DOHH2 (cell line): Measurements from ENCODE around the gene R3HDM4.

Experiments
- H3F3A ChIP-seq: fragments of 200-600 bp; sonication (generic), shearing (Covaris generic); 2 replicates; pipeline ENCODE4 v1.6.0; 2016; ENCODE audit warnings: antibody characterized with exemption, mild to moderate bottlenecking; ENCODE audit not compliant: control insufficient read depth, insufficient read depth
- H3K27ac ChIP-seq: fragments of 200-600 bp; sonication (generic); 2 replicates; pipeline ENCODE4 v1.5.1; 2014; ENCODE audit warnings: low read depth, mild to moderate bottlenecking, low read length, moderate library complexity
- H3K27me3 ChIP-seq: fragments of 200-600 bp; sonication (generic); 2 replicates; pipeline ENCODE4 v1.6.1; 2014; ENCODE audit warnings: mild to moderate bottlenecking, low read length, mixed read lengths; ENCODE audit not compliant: control insufficient read depth
- H3K36me3 ChIP-seq: fragments of 200-600 bp; sonication (generic); 2 replicates; pipeline ENCODE4 v1.6.1; 2014; ENCODE audit warnings: mild to moderate bottlenecking, low read length, moderate library complexity, mixed read lengths; ENCODE audit not compliant: control insufficient read depth
- H3K4me1 ChIP-seq: fragments of 200-600 bp; sonication (generic); 2 replicates; pipeline ENCODE4 v1.6.1; 2014; ENCODE audit warnings: mild to moderate bottlenecking, low read length, mixed read lengths; ENCODE audit not compliant: control insufficient read depth
- H3K4me2 ChIP-seq: fragments of 200-600 bp; sonication (generic); 2 replicates; pipeline ENCODE4 v1.6.0; 2014; ENCODE audit warnings: mild to moderate bottlenecking, low read length, moderate library complexity
- H3K4me3 ChIP-seq: fragments of 200-600 bp; sonication (generic); 2 replicates; pipeline ENCODE4 v1.5.1; 2014; ENCODE audit warnings: mild to moderate bottlenecking, low read length, mixed read lengths
- H3K79me2 ChIP-seq: fragments of 200-600 bp; sonication (generic); 2 replicates; pipeline ENCODE4 v1.6.1; 2014; ENCODE audit warnings: mild to moderate bottlenecking, low read length, mixed read lengths; ENCODE audit not compliant: control insufficient read depth
- H3K9me2 ChIP-seq: fragments of 200-600 bp; sonication (generic); replicated peaks from 2 replicates; pipeline ENCODE4 v1.6.1; 2014; ENCODE audit warnings: mild to moderate bottlenecking, low read length, mixed read lengths; ENCODE audit not compliant: control insufficient read depth
- H3K9me3 ChIP-seq: fragments of 200-600 bp; sonication (generic); 2 replicates; pipeline ENCODE4 v1.6.1; 2014; ENCODE audit warnings: antibody characterized with exemption, low read length, mixed read lengths; ENCODE audit not compliant: control insufficient read depth, insufficient read depth
- H4K20me1 ChIP-seq: fragments of 200-600 bp; sonication (generic); 2 replicates; pipeline ENCODE4 v1.6.0; 2014; ENCODE audit warnings: low read depth, mild to moderate bottlenecking, antibody characterized with exemption, low read length, moderate library complexity; ENCODE audit not compliant: control insufficient read depth, insufficient read depth
- CTCF ChIP-seq: fragments of 200-600 bp; sonication (generic); IDR thresholded peaks from one replicate; pipeline ENCODE4 v1.5.1; 2014; ENCODE audit warnings: antibody characterized with exemption, mild to moderate bottlenecking, low read depth, low read length; ENCODE audit not compliant: poor library complexity, severe bottlenecking
- EZH2phosphoT487 ChIP-seq: fragments of 200-600 bp; sonication (generic); IDR thresholded peaks from 2 replicates; pipeline ENCODE4 v1.6.1; 2017; ENCODE audit warnings: borderline replicate concordance, mild to moderate bottlenecking, antibody characterized with exemption, low read length, moderate library complexity, mixed read lengths

The R3HDM4 gene

GRCh38 chr19:903266-903797, 9.7 kb downstream of the R3HDM4 start:
- TF ChIP-seq CTCF (no peak), EZH2phosphoT487 (no peak)
- Histone ChIP-seq H3F3A (peaks cover 14% of the 10 kb centered on the region), H3K27ac (no peak overlapping the region), H3K9me3 (no peaks in the 10 kb centered on the region), H3K4me3 (no peak overlapping the region), H3K9me2 (no peaks in the 10 kb centered on the region), H3K27me3 (no peaks in the 10 kb centered on the region), H3K36me3 (peaks cover 9% of the 10 kb centered on the region; the same call in 1 of the 2 replicates), H3K79me2 (peaks cover 18% of the 10 kb centered on the region), H4K20me1 (peaks cover 8% of the 10 kb centered on the region; the same call in 1 of the 2 replicates), H3K4me1 (peaks cover 50% of the 10 kb centered on the region), H3K4me2 (no peak overlapping the region)

GRCh38 chr19:902446-903226, 10.4 kb downstream of the R3HDM4 start:
- Histone ChIP-seq H3K79me2 (peaks cover 15% of the 10 kb centered on the region), H3K9me2 (no peaks in the 10 kb centered on the region), H3K27ac (no peak overlapping the region), H3K9me3 (no peaks in the 10 kb centered on the region), H3K27me3 (no peaks in the 10 kb centered on the region), H3K4me3 (no peak overlapping the region), H3K4me1 (peaks cover 47% of the 10 kb centered on the region), H3F3A (peaks cover 14% of the 10 kb centered on the region), H3K36me3 (peaks cover 9% of the 10 kb centered on the region; the same call in 1 of the 2 replicates), H4K20me1 (peaks cover 8% of the 10 kb centered on the region; the same call in 1 of the 2 replicates), H3K4me2 (no peak overlapping the region)
- no peak for TF ChIP-seq EZH2phosphoT487

DNA sequence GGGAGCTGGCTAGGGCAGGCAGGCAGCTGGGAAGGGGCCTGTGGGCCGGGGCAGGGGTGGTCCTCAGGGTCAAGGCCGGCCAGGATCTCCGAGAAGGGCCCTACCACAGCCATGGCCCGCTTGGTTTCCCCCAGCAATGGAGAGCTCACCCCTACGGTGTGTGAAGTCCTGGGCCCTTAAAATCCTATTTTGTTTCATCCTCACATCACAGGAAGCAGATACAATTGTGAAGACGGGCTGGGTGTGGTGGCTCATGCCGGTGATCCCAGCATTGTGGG, 11.0 kb downstream of the R3HDM4 start:
- TF ChIP-seq EZH2phosphoT487 (no peak), CTCF (no peak)
- Histone ChIP-seq H3K79me2 (peaks cover 9% of the 10 kb centered on the region; the same call in 1 of the 2 replicates), H3K27ac (no peak overlapping the region)

More for the DNA sequence above, 11.0 kb downstream of the R3HDM4 start:
- Histone ChIP-seq H3K9me2 (no peaks in the 10 kb centered on the region), H3K36me3 (peaks cover 9% of the 10 kb centered on the region; the same call in 1 of the 2 replicates), H4K20me1 (peaks cover 8% of the 10 kb centered on the region; the same call in 1 of the 2 replicates), H3K4me2 (no peak overlapping the region), H3K9me3 (no peaks in the 10 kb centered on the region), H3F3A (peaks cover 14% of the 10 kb centered on the region), H3K27me3 (no peaks in the 10 kb centered on the region), H3K4me3 (no peak overlapping the region), H3K4me1 (peaks cover 42% of the 10 kb centered on the region)
